DOHH2 (cell line): ENCODE results near the gene RBMS3.

Experiments used
- CTCF ChIP-seq: fragments of 200-600 bp; sonication (generic); IDR thresholded peaks from one replicate; pipeline ENCODE4 v1.5.1; 2014; ENCODE audit warnings: antibody characterized with exemption, mild to moderate bottlenecking, low read depth, low read length; ENCODE audit not compliant: poor library complexity, severe bottlenecking
- EZH2phosphoT487 ChIP-seq: fragments of 200-600 bp; sonication (generic); IDR thresholded peaks from 2 replicates; pipeline ENCODE4 v1.6.1; 2017; ENCODE audit warnings: borderline replicate concordance, mild to moderate bottlenecking, antibody characterized with exemption, low read length, moderate library complexity, mixed read lengths

DNA sequence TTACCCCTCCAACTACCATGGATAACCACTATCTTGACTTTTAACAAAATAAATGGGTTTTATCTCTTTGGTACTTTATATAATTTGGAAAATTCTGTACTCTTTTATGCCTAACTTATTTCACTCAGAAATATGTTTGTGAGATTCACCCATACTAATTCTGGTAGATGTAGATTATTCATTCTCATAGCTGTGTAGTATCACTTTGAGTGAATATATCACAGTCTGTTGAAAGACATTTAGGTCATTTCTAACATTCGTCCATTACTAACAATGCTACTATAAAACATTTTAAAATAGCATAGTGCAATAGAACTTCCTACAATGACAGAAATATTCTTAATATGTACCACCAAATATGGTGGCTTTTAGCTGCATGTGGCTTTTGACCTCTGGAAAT, 542.4 kb downstream of the RBMS3 start:
- TF ChIP-seq EZH2phosphoT487: no peak
- no peak for TF ChIP-seq CTCF
